OCI-LY7 (cell line): ENCODE data around the gene SCRN2.

Source experiments
- CTCF ChIP-seq: fragments of 200-600 bp; sonication (generic); conservative IDR thresholded peaks from 2 replicates; pipeline ENCODE4 v1.5.1; 2014; ENCODE audit warnings: mild to moderate bottlenecking, antibody characterized with exemption, low read length, moderate library complexity, mixed read lengths
- EZH2phosphoT487 ChIP-seq: fragments of 200-600 bp; sonication (generic); IDR thresholded peaks from 2 replicates; pipeline ENCODE4 v1.6.1; 2018; ENCODE audit warnings: low read depth, borderline replicate concordance, mild to moderate bottlenecking, mixed run types, antibody characterized with exemption, low read length, moderate library complexity, mixed read lengths

- no peak for TF ChIP-seq CTCF
- TF ChIP-seq EZH2phosphoT487: no peak
These were observed 34.8 kb downstream of the SCRN2 start for GRCh38 chr17:47806026-47806912.
